Transverse colon (tissue), 4 donors: ENCODE measurements around the gene ZFP1.

ENCODE experiments used
- CTCF ChIP-seq, 5 experiments: fragments of 200-600 bp in 3 of 5; fragments of 450-650 bp in 2 of 5; sonication (generic) in 3 of 5; IDR thresholded peaks; 1 replicate in 2 of 5; 2 replicates in 3 of 5; pipeline ENCODE4 v1.5.1; 2016 to 2017; ENCODE audit warnings: antibody characterized with exemption in 5 of 5, inconsistent platforms in 3 of 5, mild to moderate bottlenecking in 2 of 5, moderate library complexity in 1 of 5
- EP300 ChIP-seq: sonication (generic); formaldehyde crosslinking; IDR thresholded peaks from one replicate; pipeline ENCODE4 v1.6.1; 2017; ENCODE audit warnings: antibody characterized with exemption, low read depth
- POLR2AphosphoS5 ChIP-seq, 3 donors: sonication (generic); formaldehyde crosslinking; IDR thresholded peaks; one replicate each; pipeline ENCODE4 v1.6.1; 2016; ENCODE audit warnings: antibody characterized with exemption in 3 of 3

- TF ChIP-seq CTCF (IDR thresholded peaks at IDR 0.05) (no peak), POLR2AphosphoS5 (IDR thresholded peaks at IDR 0.05) (no peak), EP300 (no peak)
These were observed 49.2 kb upstream of the ZFP1 start for GRCh38 chr16:75099075-75099667.
